ENCODE data around the gene ASB2. TPM values are rescaled to one million over a fixed set of nuclear protein-coding genes. Genes with fewer than 3 reads are reported as not detected.

The ASB2 gene
- total RNA-seq, 2 donors from 2014 or later, result 115 to 187 TPM

GRCh38 chr14:93956514-93957332, 19.6 kb downstream of the ASB2 start:
- Histone ChIP-seq H3K4me3 (no peak overlapping the region), H3K4me1 (peaks cover 0 to 58% of the 10 kb centered on the region in 2 donors)

DNA sequence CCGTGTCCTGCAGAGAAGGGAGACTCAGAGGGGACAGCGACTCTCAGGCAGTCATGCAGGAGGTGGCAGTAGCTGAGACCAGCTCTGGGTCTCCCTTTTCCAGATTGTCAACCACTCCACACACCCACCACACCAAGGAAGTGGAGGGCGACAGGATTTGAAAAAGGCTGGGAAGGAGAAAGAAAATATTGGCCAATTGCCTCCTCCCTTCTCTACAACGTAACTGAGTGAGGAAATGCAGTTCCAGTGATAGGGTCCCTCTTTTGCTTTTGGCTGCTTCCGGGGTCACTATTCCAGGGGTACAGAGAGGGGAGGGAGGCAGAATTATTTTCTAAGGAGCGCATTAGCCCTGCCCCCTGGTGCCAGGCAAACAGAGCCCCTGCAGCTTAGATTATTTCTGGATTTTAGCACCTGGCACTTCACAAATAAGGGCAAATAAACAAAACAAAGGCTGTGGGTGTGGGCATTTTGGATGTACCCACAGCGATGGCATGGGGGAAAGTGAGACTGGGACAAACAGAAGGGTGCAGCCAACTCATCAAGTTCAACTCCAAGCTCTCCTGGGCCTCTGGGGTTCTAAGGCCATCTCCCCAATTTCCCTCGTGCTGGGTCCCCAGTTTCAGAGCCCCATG, 20.4 kb downstream of the ASB2 start:
- Histone ChIP-seq H3K4me1 (peaks cover 0 to 58% of the 10 kb centered on the region in 2 donors), H3K36me3 (peaks cover 56% of the 10 kb centered on the region)
- TF ChIP-seq CTCF (IDR thresholded peaks at IDR 0.05), result no peak

More at GRCh38 chr14:93956514-93957332, 19.6 kb downstream of the ASB2 start:
- H3K9me3 ChIP-seq, result no peaks in the 10 kb centered on the region
- DNase-seq (ENCODE audit: low spot score), result no peak
- H3K36me3 ChIP-seq, result peaks cover 56% of the 10 kb centered on the region
- H3K27ac ChIP-seq, result peak overlapping the region; percentile 73 to 83
- H3K27me3 ChIP-seq, result no peaks in the 10 kb centered on the region
- no peak for TF ChIP-seq CTCF (IDR thresholded peaks at IDR 0.05)

GRCh38 chr14:93954900-93955849, 21.2 kb downstream of the ASB2 start:
- H3K27ac ChIP-seq, result peak overlapping the region; percentile 73 to 83
- DNase-seq (ENCODE audit: low spot score), result no peak
- H3K36me3 ChIP-seq, result peaks cover 58% of the 10 kb centered on the region
- no peak overlapping the region for H3K4me3 ChIP-seq
- H3K4me1 ChIP-seq, result peaks cover 0 to 58% of the 10 kb centered on the region in 2 donors
- H3K9me3 ChIP-seq, result no peaks in the 10 kb centered on the region
- no peak for TF ChIP-seq CTCF (IDR thresholded peaks at IDR 0.05)
- no peaks in the 10 kb centered on the region for H3K27me3 ChIP-seq

More for the DNA sequence above, 20.4 kb downstream of the ASB2 start:
- DNase-seq (ENCODE audit: low spot score), result no peak
- no peaks in the 10 kb centered on the region for H3K9me3 ChIP-seq
- peak overlapping the region; percentile 73 to 83 for H3K27ac ChIP-seq
- H3K4me3 ChIP-seq, result no peak overlapping the region
- no peaks in the 10 kb centered on the region for H3K27me3 ChIP-seq

DNA sequence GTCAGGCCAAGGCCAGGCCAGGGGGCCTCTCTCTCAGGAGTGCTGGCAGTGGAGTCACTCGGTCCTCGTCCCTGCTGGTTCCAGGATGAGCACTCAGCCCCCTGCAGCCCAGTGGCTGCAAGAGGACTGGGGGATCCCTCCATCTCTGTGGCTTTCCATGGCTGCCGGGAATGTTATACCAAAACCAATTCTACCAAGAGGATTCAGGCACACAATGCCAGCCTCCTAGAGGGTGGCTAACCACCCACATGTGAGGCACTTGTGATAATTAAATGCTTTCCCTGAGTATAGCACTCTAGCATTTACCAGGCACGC, 21.9 kb downstream of the ASB2 start:
- no peaks in the 10 kb centered on the region for H3K27me3 ChIP-seq
- no peak for TF ChIP-seq CTCF (IDR thresholded peaks at IDR 0.05)
- peaks cover 58% of the 10 kb centered on the region for H3K36me3 ChIP-seq
- peak overlapping the region; percentile 27 to 73 for H3K27ac ChIP-seq
- DNase-seq (ENCODE audit: low spot score), result no peak
- H3K4me1 ChIP-seq, result peaks cover 0 to 53% of the 10 kb centered on the region in 2 donors
- H3K9me3 ChIP-seq, result no peaks in the 10 kb centered on the region
- no peak overlapping the region for H3K4me3 ChIP-seq

- H3K4me1 ChIP-seq, result peaks cover 0 to 48% of the 10 kb centered on the region in 2 donors
- peaks cover 61% of the 10 kb centered on the region for H3K36me3 ChIP-seq
- no peaks in the 10 kb centered on the region for H3K9me3 ChIP-seq
- H3K4me3 ChIP-seq, result no peak overlapping the region
- peak overlapping the region; percentile 27 to 73 for H3K27ac ChIP-seq
- DNase-seq (ENCODE audit: low spot score), result no peak
- no peaks in the 10 kb centered on the region for H3K27me3 ChIP-seq
- no peak for TF ChIP-seq CTCF (IDR thresholded peaks at IDR 0.05)
Observed at GRCh38 chr14:93953739-93954515, 22.4 kb downstream of the ASB2 start.
